ENCODE results near the gene NT5DC3.

NT5DC3 gene

DNA sequence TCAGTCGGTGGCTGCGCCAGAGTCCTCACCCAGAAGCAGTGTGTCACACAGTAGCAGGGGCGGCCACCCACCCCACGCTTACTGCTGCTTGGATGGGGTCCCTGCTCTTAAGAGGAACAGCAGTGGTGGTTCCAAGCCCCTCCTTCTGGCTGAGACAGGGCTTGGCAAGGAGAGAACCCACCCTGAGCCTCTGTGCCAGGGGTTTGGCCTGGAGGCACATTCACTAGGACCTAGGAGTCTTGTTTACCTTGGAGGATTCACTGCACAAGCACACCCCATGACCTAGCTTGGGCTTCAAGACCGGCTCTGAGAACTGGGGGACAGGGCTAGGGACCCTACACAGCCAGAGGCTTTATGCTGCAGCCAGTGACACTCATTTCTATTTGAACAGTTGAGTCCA, 78.6 kb downstream of the NT5DC3 start:
- Histone ChIP-seq H3K4me3 (ENCODE audit: low read length) (no peak overlapping the region), H3K27me3 (ENCODE audit: insufficient read depth, low read length) (no peaks in the 10 kb centered on the region), H3K27ac (ENCODE audit: low read depth, low read length) (no peak overlapping the region), H3K36me3 (ENCODE audit: insufficient read depth, low read length) (peaks cover 12% of the 10 kb centered on the region), H3K9me3 (ENCODE audit: insufficient read depth, low read depth, low read length) (no peaks in the 10 kb centered on the region), H3K9ac (ENCODE audit: low read depth, low read length) (no peak overlapping the region), H3K4me1 (ENCODE audit: insufficient read depth, low read length) (no peaks in the 10 kb centered on the region)
- WGBS, result 96% methylated on average over 5 of the region's 5 CpGs

DNA sequence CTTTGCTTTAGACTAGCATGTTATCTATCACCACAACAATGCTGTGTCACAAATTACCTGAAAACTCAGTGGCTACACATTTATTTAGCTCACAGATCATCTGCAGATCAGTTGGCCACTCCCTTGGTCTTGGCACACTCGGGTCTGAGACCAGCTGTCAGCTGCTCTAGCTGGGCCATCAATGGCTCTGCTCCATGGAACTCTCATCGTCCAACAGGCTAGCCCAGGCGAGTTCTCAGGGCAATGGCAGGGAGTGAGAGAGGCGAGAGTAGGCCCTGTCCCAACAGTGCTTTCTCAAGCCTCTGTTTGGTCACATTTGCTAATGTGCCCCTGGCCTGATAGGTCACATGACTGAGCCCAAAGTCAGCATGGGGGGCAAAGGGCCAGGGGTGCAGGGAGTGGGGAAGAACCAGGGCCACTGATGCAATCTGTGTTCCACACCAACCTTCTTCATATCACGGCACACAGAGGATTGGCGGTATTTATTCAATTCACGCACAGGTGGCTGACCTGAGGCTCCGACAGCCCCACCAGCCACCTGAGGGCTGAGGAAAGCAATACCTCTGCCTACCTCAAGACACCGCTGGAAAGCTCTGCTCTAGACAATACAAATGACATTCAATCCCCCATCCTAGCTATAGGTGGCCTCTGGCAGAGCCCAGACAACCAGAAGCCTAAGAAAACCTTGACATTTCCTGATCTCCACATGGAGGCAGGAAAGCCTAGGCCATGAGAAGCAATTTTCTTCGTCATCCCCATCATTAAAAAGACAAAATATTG, 82.5 kb downstream of the NT5DC3 start:
- Histone ChIP-seq H3K4me1 (ENCODE audit: insufficient read depth, low read length) (no peaks in the 10 kb centered on the region), H3K27me3 (ENCODE audit: insufficient read depth, low read length) (no peaks in the 10 kb centered on the region), H3K4me3 (ENCODE audit: low read length) (no peak overlapping the region), H3K27ac (ENCODE audit: low read depth, low read length) (no peak overlapping the region), H3K9ac (ENCODE audit: low read depth, low read length) (no peak overlapping the region), H3K9me3 (ENCODE audit: insufficient read depth, low read depth, low read length) (no peaks in the 10 kb centered on the region), H3K36me3 (ENCODE audit: insufficient read depth, low read length) (no peaks in the 10 kb centered on the region)
- WGBS, result 92% methylated on average over 10 of the region's 10 CpGs

DNA sequence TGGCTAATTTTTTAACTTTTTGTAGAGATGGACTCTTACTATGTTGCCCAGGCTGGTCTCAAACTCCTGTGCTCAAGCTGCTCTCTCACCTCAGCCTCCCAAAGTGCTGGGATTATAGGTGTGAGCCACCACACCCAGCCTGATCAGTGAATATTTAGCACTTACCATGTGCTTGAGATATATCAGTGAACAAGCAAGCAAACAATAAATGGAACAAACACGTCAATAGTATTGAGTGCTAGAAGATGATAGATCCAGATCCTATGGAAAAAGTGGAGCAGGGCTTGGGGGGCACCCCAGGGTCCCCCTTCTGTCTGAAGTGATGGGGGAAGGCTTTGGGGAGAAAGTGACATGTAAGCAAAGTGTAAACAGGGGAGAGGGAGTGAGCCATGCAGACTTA, 83.8 kb downstream of the NT5DC3 start:
- Histone ChIP-seq H3K4me3 (ENCODE audit: low read length) (no peak overlapping the region), H3K27ac (ENCODE audit: low read depth, low read length) (no peak overlapping the region), H3K9ac (ENCODE audit: low read depth, low read length) (no peak overlapping the region), H3K9me3 (ENCODE audit: insufficient read depth, low read depth, low read length) (no peaks in the 10 kb centered on the region), H3K27me3 (ENCODE audit: insufficient read depth, low read length) (no peaks in the 10 kb centered on the region), H3K36me3 (ENCODE audit: insufficient read depth, low read length) (no peaks in the 10 kb centered on the region), H3K4me1 (ENCODE audit: insufficient read depth, low read length) (no peaks in the 10 kb centered on the region)
- WGBS, result 95% methylated on average over 1 of the region's 1 CpG

DNA sequence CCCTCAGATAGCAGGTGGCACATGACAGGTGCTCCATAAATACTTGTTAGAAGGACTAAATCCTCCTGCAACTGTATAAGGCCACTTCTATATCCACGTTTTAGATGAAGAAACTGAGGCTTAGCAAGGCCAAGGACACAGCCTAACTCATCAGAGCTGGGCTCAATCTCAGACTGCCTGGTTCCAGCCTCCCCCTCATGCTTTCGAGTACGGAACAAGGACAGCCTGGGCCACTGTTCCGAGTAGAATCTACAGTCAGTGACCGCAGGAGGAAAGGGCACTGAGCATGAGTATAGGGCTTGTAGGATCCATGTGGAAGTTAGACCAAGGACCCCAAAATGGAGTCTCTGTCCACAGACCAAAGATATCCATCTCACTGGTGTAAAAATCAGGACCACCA, 84.6 kb downstream of the NT5DC3 start:
- WGBS, result 81% methylated on average over 5 of the region's 5 CpGs
- Histone ChIP-seq H3K4me3 (ENCODE audit: low read length) (no peak overlapping the region), H3K9ac (ENCODE audit: low read depth, low read length) (no peak overlapping the region), H3K27me3 (ENCODE audit: insufficient read depth, low read length) (no peaks in the 10 kb centered on the region), H3K27ac (ENCODE audit: low read depth, low read length) (no peak overlapping the region), H3K4me1 (ENCODE audit: insufficient read depth, low read length) (no peaks in the 10 kb centered on the region), H3K36me3 (ENCODE audit: insufficient read depth, low read length) (no peaks in the 10 kb centered on the region), H3K9me3 (ENCODE audit: insufficient read depth, low read depth, low read length) (no peaks in the 10 kb centered on the region)

DNA sequence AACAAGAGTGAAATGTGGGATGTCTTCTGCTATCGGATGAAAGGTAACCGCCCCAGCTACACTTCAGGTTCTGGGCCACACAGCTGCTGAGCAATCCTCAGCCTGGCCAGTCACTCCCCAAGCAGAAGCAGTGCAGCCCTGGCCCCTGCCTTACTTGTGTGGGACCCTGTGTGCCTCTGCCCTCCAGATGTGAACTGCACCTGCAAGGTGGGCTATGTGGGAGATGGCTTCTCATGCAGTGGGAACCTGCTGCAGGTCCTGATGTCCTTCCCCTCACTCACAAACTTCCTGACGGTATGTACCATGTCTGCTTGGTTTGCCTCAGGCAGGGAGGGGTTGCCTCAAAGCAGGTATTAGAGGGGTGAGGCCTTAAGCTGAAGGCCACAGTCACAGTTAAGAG, 85.6 kb downstream of the NT5DC3 start:
- WGBS, result 67% methylated on average over 3 of the region's 3 CpGs
- Histone ChIP-seq H3K9ac (ENCODE audit: low read depth, low read length) (no peak overlapping the region), H3K27ac (ENCODE audit: low read depth, low read length) (no peak overlapping the region), H3K4me3 (ENCODE audit: low read length) (no peak overlapping the region), H3K27me3 (ENCODE audit: insufficient read depth, low read length) (no peaks in the 10 kb centered on the region), H3K9me3 (ENCODE audit: insufficient read depth, low read depth, low read length) (no peaks in the 10 kb centered on the region), H3K4me1 (ENCODE audit: insufficient read depth, low read length) (no peaks in the 10 kb centered on the region), H3K36me3 (ENCODE audit: insufficient read depth, low read length) (no peaks in the 10 kb centered on the region)

DNA sequence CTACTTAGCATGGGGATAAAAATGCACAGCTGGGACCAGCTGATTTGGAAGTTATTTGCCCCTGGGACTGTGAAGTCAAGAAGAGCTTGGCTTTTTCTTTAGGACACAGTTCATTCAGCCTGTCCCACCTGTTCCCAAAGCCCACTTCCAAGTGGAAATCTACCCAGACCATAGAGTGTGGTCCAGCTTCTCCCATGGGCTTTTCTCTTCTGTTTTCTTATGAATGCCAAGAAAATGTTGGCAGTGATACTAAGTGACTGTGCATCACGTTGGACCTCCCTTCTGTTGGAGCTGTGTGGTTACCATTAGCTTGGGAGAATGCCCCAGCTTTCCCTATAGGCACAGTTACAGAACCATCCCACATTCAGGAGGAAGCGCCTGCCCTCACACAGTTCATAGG, 89.4 kb downstream of the NT5DC3 start:
- no peaks in the 10 kb centered on the region for H3K27me3 ChIP-seq (ENCODE audit: insufficient read depth, low read length)
- WGBS, result 84% methylated on average over 2 of the region's 2 CpGs

DNA sequence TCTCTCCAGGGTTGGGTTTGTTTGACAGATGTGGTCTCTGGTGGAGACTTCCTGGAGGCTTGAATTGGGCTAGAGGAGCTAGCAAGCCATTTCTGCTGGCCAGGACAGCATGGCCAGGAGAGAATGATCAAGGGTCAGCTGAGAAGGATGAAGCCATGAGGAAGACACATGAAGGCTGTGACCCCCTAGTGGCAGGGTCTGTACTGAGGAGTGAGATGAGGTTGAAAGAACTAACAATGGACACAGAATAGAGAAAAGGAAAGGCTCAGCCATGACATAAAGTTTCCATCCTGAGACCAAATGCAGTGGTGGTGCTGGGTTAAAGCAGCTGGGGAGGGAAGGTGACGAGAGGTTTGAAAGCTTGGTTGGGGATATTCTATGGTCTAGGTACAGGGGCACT, 89.9 kb downstream of the NT5DC3 start:
- H3K27ac ChIP-seq (ENCODE audit: low read depth, low read length), result no peak overlapping the region
- H3K4me1 ChIP-seq (ENCODE audit: insufficient read depth, low read length), result no peaks in the 10 kb centered on the region
- H3K9me3 ChIP-seq (ENCODE audit: insufficient read depth, low read depth, low read length), result no peaks in the 10 kb centered on the region
- H3K4me3 ChIP-seq (ENCODE audit: low read length), result no peak overlapping the region
- WGBS, result 97% methylated on average over 1 of the region's 1 CpG
- no peak overlapping the region for H3K9ac ChIP-seq (ENCODE audit: low read depth, low read length)
- H3K27me3 ChIP-seq (ENCODE audit: insufficient read depth, low read length), result no peaks in the 10 kb centered on the region
- no peaks in the 10 kb centered on the region for H3K36me3 ChIP-seq (ENCODE audit: insufficient read depth, low read length)

More for the DNA sequence above, 89.4 kb downstream of the NT5DC3 start:
- Histone ChIP-seq H3K27ac (ENCODE audit: low read depth, low read length) (no peak overlapping the region), H3K4me3 (ENCODE audit: low read length) (no peak overlapping the region), H3K4me1 (ENCODE audit: insufficient read depth, low read length) (no peaks in the 10 kb centered on the region), H3K9ac (ENCODE audit: low read depth, low read length) (no peak overlapping the region), H3K36me3 (ENCODE audit: insufficient read depth, low read length) (no peaks in the 10 kb centered on the region), H3K9me3 (ENCODE audit: insufficient read depth, low read depth, low read length) (no peaks in the 10 kb centered on the region)

DNA sequence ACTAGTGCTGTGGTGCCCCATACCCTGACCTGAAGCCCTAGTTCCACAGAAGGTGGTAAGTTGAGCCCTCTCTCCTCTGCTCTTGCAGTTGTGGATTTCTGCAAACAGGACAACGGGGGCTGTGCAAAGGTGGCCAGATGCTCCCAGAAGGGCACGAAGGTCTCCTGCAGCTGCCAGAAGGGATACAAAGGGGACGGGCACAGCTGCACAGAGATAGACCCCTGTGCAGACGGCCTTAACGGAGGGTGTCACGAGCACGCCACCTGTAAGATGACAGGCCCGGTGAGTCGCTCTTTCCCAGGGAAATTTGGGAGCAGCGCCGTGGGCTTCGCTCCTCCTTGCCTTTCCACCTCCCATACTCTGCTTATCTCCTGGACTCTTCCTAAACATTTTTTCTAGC, 92.2 kb downstream of the NT5DC3 start:
- Histone ChIP-seq H3K4me1 (ENCODE audit: insufficient read depth, low read length) (no peaks in the 10 kb centered on the region), H3K9ac (ENCODE audit: low read depth, low read length) (no peak overlapping the region), H3K36me3 (ENCODE audit: insufficient read depth, low read length) (no peaks in the 10 kb centered on the region), H3K4me3 (ENCODE audit: low read length) (no peak overlapping the region), H3K27me3 (ENCODE audit: insufficient read depth, low read length) (no peaks in the 10 kb centered on the region), H3K27ac (ENCODE audit: low read depth, low read length) (no peak overlapping the region), H3K9me3 (ENCODE audit: insufficient read depth, low read depth, low read length) (no peaks in the 10 kb centered on the region)
- 93% methylated on average over 12 of the region's 12 CpGs for whole genome bisulfite sequencing

DNA sequence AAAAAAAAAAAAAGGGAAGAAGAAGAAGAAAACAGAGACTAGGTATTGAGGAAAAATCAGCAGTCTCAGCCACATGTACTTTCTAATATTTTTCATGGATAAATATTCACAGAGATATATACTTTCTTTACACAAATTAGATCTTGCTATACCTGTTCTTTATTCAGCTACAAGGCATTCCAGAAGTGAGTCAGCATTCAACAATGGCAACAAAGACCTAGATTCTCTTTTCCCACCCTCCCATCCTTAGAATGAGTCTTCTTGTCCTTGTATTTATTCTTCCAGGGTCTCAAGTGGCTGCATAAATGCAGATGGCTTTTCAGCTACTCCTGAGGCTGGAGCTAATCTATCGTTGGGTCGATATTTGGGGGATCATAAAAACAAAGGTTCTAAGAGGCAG, 93.0 kb downstream of the NT5DC3 start:
- Histone ChIP-seq H3K27me3 (ENCODE audit: insufficient read depth, low read length) (no peaks in the 10 kb centered on the region), H3K36me3 (ENCODE audit: insufficient read depth, low read length) (no peaks in the 10 kb centered on the region), H3K27ac (ENCODE audit: low read depth, low read length) (no peak overlapping the region), H3K9ac (ENCODE audit: low read depth, low read length) (no peak overlapping the region), H3K4me3 (ENCODE audit: low read length) (no peak overlapping the region), H3K4me1 (ENCODE audit: insufficient read depth, low read length) (no peaks in the 10 kb centered on the region), H3K9me3 (ENCODE audit: insufficient read depth, low read depth, low read length) (no peaks in the 10 kb centered on the region)
- 89% methylated on average over 2 of the region's 2 CpGs for WGBS

DNA sequence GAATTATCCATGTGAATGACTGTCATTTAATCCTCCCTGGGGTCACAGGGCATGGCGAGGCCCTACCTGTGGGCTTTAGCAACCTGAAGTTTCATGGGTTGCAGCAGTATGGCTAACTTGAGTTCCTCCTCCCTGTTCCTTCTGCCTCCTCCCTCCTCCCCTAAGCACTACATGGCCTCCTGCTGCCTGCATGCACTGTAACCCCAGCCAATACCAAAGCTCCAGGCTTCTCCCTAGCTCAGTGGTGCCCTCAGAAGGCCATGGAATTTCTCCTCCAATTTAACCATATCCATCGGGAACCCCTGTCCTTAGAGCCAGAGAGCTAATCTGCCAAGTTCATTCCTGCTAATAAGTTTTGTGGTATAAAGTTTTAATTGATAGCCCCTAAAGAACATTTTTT, 95.1 kb downstream of the NT5DC3 start:
- Histone ChIP-seq H3K27me3 (ENCODE audit: insufficient read depth, low read length) (no peaks in the 10 kb centered on the region), H3K36me3 (ENCODE audit: insufficient read depth, low read length) (no peaks in the 10 kb centered on the region), H3K4me1 (ENCODE audit: insufficient read depth, low read length) (no peaks in the 10 kb centered on the region), H3K9me3 (ENCODE audit: insufficient read depth, low read depth, low read length) (no peaks in the 10 kb centered on the region), H3K27ac (ENCODE audit: low read depth, low read length) (no peak overlapping the region), H3K4me3 (ENCODE audit: low read length) (no peak overlapping the region), H3K9ac (ENCODE audit: low read depth, low read length) (no peak overlapping the region)
- WGBS, result 80% methylated on average over 2 of the region's 2 CpGs

DNA sequence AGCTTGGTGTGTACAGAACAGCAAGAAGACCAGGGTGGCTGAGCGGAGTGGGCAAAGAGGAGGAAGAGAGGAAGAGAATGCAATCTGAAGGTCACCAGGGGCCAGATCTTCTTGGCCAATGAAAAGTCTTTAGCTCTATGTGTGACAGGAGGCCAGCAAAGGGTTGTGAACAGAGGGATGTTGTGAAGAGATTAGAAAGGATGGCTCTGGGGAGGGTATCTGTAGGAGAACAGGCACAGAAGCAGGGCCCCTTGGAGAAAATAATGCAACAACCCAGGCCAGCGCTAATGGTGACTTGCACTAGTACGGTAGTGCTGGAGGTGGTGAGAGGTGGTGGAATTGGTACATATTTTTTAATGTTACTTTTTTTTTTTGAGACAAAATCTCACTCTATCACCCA, 97.2 kb downstream of the NT5DC3 start:
- 99% methylated on average over 3 of the region's 3 CpGs for whole genome bisulfite sequencing

More for the DNA sequence above, 97.2 kb downstream of the NT5DC3 start:
- Histone ChIP-seq H3K9ac (ENCODE audit: low read depth, low read length) (no peak overlapping the region), H3K4me3 (ENCODE audit: low read length) (no peak overlapping the region), H3K9me3 (ENCODE audit: insufficient read depth, low read depth, low read length) (no peaks in the 10 kb centered on the region), H3K27me3 (ENCODE audit: insufficient read depth, low read length) (no peaks in the 10 kb centered on the region), H3K36me3 (ENCODE audit: insufficient read depth, low read length) (no peaks in the 10 kb centered on the region), H3K4me1 (ENCODE audit: insufficient read depth, low read length) (no peaks in the 10 kb centered on the region), H3K27ac (ENCODE audit: low read depth, low read length) (no peak overlapping the region)

Measured in HUES64 (cell line).